Lower leg skin (tissue), 3 donors: ENCODE measurements around the gene ABITRAM.

ENCODE experiments used
- POLR2A ChIP-seq, 2 donors: fragments of 450-650 bp; IDR thresholded peaks; one replicate each; pipeline ENCODE4 v1.6.1; 2016 to 2017; ENCODE audit warnings: antibody characterized with exemption in 2 of 2, mild to moderate bottlenecking in 1 of 2, moderate library complexity in 1 of 2
- TF ChIP-seq, protein P1 (sequence below), 3 donors: fragments of 450-650 bp; IDR thresholded peaks; one replicate each; pipeline ENCODE4 v1.5.1; 2016; ENCODE audit warnings: antibody characterized with exemption in 3 of 3, mild to moderate bottlenecking in 3 of 3, moderate library complexity in 2 of 3

DNA sequence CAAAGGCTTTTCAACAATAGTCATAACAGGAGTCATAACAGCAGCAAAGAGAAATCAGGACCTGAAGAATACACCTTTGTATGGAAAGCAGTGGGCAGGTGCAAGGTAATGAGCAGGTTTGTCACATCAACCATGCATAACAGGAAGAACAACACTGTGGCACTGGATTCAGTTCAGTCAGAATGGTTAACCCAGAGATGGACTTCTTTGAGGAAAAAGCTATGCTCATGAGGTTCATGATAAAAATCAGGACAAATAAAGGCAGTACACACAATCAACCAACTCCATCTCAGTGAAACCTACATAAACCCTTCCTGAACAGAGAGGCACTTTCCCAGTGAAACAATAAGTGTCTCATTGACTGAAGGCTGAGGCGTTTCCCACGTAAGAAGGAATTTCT is 27.0 kb downstream of the ABITRAM start:
- TF ChIP-seq, protein P1, sequence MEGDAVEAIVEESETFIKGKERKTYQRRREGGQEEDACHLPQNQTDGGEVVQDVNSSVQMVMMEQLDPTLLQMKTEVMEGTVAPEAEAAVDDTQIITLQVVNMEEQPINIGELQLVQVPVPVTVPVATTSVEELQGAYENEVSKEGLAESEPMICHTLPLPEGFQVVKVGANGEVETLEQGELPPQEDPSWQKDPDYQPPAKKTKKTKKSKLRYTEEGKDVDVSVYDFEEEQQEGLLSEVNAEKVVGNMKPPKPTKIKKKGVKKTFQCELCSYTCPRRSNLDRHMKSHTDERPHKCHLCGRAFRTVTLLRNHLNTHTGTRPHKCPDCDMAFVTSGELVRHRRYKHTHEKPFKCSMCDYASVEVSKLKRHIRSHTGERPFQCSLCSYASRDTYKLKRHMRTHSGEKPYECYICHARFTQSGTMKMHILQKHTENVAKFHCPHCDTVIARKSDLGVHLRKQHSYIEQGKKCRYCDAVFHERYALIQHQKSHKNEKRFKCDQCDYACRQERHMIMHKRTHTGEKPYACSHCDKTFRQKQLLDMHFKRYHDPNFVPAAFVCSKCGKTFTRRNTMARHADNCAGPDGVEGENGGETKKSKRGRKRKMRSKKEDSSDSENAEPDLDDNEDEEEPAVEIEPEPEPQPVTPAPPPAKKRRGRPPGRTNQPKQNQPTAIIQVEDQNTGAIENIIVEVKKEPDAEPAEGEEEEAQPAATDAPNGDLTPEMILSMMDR (IDR thresholded peaks at IDR 0.05), result no peak
- TF ChIP-seq POLR2A (IDR thresholded peaks at IDR 0.05), result no peak
